HG03432 (cell line): ENCODE data around the gene SLN.
A peak's percentile ranks its signal among the peaks of the same experiment; 100 is the strongest.

Source experiments
- ATAC-seq: cut with Tn5 transposase; IDR thresholded peaks from one replicate; pipeline ENCODE4 v1.9.1; 2021; ENCODE audit warnings: mild to moderate bottlenecking, moderate library complexity; ENCODE audit not compliant: unreplicated experiment

Gene SLN

DNA sequence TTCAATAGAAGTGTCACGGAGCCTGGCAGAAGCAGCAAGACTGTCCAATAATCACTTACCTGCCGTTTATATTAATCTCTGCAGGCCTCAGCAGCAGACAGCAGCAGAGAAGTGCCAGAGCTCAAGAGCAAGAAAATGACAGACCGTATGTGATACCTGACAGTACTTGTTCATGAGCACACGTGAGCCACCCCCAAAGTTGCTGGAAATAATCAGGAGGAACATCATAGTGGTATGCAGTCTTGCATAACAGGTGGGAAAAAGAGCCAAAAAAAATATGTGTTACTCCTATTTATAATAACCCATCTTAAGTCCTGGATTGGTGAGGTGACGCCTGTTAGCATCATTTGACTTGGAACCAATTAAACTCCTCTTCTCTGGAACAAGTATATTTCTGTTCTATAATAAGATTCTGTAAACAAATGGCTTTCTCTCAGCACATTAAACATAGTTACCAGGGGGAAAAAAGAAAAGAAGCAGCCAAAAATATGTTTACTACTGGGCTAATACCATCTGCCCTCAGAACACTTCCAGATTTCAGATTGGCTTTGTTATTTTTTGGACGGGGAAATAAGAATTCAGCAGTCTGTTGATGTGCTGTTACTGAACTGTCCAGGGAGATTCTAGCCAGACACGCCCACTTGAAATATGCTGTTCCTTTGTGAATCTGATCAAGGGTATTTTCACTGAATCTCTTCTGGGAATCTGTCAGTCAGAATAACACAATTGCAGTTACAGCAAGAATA is 7.9 kb upstream of the SLN start:
- ATAC-seq: no peak

DNA sequence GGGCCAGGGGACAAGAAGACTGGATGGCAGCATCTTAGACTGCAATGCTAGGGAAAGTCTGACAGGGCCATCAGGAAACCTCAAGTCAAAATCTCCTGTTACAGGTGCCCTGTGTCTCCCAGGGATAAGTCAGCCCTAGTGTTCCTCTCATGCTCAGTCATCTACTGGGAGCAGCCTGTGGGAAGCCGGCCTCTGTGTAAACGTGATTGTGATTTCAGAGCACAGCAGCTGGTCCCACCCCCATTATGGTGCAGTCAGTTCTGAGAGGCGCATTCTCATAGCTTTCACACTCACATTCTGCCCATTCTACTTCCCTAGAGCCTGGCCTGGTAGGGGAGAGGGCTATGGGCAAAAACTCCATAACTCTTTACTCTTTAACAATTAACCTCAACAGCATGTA is 7.2 kb upstream of the SLN start:
- ATAC-seq: no peak

DNA sequence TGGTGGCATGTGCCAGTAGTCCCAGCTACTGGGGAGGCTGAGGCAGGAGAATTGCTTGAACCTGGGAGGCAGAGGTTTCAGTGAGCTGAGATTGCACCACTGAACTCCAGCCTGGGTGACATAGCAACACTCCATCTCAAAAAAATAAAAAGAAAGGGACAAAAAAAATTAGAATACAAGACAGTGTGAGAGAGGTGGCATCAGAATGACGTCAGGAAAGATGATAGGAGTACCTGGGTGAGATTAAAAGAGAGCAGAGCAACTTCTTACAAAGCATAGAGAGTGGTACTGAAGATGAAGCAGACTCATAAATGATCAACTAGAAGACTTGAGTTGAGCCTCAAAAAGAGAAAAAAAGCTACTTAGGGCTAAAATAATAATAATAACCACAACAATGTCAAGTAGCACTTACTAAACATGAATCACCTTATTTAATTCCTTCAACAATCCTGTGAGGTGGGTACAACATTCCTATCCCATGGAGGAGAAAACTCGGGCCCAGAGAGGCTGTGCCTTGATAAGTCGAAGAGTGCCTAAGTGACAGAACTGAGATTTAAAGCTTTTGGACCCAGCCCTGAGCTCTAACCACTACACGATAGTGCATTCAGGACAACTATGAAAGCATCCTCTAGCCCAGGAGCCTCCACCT is 5.2 kb upstream of the SLN start:
- ATAC-seq: no peak

DNA sequence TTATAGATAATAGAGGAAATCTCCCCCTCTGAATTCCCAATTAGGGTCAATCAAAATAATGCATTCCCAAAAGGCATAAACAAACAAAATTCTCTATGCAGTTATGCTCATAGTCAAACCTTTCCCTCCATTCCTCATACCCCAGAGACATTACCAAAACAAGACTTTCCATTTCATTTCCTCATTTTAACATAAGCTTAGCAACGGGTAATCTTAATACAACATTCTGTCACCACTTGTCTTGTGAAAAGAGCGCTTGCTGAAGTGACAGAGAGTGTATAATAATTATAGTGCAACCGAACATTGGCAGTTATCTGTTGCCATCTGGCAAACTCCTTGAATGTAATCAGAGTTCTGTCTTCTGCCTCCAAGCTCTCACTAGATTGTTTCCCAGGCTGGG is 1.2 kb upstream of the SLN start:
- peak; percentile 40 for ATAC-seq

DNA sequence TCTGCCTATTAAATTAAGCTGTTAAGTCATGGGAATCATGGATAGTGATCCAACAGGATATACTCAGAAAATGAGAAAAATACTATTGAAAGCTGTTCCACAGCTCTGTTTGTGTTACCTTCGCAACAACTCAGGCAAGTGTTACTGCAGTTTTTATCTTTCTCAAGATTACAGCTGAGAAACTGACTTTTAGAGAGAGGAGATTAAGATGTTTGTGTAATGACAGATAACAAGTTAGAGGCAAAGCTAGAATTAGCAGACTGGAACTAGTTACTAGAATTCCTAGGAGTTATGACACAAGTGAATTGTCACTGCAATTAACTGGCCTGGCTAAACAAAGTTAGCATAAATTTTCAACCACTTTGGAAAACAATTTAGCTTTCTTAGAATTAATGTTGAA is 1.6 kb downstream of the SLN start:
- ATAC-seq: no peak

DNA sequence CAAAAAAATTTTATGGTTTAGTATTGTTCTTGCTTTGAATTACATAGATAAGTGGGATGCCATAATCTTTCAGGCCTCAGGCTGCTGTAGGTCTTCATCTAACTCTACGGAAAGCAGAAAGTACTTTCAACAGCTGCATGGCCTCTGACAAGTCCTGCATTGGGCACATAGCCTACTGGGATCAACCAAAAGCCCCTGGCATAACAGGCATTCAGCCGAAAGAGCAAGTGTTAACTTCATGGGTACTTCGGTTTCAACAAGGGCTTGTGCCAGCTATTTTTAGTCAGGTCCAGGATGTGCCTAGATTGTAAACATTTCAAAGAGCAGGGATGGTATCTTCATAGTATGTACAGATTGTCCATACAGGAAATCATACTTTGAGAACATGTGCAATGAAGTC is 3.1 kb downstream of the SLN start:
- no peak for ATAC-seq

DNA sequence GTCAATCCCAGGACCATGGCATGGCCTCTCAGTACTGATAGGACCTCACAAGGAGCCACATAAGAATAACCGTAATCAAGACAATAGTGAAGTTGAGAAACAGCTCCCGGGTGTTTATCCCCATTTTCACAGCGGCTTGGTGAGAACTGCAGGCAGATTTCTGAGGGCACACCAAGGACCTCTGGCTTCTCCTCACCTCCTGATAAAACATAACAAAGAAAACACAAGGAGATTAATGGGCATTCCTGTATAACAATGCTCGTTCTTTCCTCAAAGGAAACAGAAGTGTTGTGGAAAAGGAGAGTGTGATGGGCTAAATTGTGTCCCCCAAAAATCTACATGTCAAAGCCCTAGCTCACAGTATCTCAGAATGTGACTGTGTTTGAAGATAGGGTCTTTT is 4.0 kb downstream of the SLN start:
- no peak for ATAC-seq

DNA sequence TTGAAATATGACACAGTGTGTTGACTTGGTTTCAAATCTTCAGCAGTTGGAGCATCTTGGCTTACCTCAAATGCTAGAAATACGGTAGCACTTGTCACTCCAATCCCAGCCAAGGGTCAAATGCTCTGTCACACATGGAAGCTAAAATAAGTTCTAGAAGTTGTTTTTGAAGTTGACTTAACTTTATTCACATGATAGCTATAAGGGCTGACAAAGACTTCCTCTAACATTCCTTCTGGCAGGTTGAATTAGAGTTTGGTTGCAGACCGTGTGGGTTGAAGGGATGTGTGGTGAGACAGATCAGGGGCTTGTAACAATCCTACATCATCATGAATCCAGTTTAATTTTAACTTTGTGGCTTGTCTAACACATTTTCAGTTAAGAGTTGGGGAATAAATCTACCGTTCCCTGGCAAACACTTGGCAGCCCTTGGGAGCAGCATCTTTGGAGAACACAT is 4.6 kb downstream of the SLN start:
- ATAC-seq: no peak

DNA sequence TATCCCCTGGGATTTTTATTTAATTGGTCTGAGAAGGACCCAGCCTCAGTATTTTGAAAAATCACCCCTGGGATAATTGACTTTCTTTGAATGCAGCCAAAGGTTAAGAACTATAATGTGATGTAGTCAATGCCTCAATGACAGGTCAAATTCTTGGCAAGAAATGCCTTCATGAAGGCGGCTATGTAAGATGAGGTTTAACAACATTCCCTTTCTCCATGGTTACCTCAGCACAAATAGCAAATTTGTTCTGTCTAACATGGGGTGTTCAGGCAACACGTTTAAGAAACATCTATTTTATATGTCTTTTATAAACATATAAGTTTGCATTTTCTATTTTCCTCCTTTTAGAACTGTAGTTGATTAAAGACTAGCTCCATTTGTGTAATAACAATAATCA is 5.3 kb downstream of the SLN start:
- no peak for ATAC-seq

DNA sequence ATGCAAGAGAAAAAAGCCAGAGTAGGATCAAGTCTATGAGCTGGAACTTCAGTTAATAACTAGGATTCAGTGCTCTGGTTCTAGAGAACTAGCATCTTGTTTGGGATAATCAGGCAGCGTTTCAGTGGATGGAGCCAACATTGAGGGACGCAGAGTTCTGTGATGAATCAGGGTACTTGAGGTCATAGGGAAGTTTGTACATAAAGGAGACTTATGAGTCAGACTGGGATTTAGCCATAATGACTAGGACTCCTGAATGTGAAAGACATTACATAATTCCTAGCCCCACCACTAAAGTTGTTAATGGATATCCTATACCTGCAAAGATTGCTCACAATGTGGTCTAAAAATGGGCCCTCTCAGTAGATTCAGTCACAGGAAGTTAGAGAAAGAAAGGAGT is 6.8 kb downstream of the SLN start:
- no peak for ATAC-seq

DNA sequence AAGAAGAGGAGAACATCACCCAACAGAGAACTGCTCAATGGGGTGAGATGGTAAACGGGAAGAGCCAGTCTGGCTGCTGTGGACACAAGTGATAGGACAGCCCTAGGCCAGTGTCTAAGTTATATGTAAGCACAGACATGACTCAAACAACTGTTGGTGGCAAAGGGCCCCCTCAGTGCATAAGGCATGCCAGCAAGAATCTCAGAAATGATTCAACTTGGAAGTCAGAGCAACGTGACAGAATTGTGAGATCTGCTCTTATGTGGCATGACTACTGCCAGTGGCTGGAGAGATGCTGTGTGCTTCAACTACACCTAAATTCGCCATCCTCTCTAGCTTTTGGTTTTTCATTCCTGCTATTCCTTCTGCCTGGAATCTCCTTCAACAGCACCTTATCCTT is 7.4 kb downstream of the SLN start:
- no peak for ATAC-seq

DNA sequence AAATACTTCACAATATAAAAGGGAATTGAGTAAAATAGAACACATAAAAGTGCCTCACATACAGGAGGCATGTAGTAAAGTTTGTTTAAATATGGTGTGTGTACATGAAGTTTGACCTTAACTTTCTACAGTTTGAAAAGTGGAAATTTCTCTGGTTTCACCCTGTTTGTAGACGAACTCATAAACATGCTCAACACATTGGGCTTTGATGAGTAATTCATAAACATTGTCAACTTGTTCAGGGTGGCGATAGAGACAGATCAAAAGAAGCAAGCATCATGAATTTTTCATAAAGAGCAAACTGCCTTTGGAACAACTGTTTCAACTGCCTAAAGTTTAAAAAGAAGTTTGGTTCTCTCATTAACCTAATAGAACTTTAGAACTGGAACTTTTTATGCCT is 9.1 kb downstream of the SLN start:
- ATAC-seq: no peak

DNA sequence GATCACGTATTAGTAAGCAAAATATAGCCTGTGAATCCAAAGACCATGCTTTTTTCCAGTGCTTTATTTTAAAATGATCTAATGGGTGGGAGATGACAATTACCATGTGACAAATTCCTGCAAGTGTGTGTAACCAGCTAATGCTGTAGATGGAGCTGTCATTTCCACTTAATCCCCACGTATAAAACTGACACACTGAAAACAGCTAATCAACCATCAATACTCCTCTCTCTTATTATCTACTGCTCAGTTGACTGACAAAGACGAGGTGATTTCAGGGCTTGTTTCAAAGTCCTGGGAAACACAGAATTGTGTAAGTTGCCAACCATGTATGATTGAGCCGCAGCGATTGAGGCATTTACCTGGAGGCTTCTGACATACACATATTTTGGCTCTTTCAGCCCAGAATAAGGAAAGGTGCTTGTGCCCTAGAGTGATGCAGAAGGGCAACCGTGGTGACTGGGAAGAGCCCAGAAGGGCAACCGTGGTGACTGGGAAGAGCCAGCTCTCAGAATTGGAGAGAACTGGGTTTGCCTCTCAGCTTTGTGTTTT is 9.7 kb downstream of the SLN start:
- no peak for ATAC-seq

DNA sequence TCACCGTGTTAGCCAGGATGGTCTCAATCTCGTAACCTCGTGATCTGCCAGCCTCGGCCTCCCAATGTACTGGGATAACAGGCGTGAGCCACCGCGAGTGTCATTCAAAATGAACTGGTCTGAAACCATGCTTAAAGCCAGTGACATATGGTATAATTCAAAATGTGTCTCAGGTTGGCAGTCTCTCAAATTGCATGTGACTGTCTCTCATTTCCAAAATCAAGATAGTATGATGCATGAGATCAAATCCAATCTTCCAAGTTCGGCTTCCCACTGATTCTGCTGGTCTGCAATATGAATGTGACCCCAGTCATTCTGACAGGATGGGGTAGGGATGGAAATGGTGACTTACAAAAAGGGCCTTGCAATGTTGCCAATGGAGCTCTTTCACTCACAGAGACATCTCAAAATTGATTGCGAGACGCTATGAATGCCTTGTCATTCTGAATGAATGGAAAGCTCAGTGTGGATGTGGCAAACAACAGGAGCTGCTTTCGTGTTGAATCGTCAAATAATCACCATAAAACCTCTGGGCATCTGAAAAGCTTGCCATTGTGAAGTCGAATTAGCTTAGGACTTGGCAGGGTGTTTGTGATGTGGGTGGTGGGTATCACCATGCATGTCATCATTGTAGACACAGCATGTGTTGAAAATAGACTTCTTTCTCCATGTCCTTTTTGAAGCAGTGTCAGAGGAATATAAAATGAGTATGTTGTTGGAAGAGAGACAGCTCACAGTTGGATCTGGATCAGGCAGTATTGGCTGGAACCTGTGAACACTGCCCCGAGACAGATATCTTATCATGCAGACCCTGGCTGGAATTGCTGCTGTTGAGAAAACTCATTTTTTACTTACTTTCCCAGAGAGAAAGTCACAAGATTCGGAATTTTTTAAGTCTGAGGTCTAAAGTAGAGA is 12.2 kb downstream of the SLN start:
- ATAC-seq: no peak

DNA sequence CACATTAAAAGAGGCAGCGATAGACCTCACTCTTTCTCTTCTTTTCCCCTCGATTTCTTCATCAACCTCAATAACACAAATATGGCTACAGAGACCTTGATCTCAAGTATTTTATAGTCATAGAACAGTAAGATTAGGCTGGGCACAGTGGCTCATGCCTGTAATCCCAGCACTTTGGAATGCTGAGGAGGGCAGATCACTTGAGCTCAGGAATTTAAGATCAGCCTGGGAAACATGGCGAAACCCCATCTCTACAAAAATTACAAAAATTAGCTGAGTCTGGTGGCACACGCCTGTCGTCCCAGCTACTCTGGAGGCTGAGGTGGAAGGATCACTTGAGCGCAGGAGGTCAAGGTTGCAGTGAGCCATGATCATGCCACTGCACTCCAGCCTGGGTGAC is 14.6 kb downstream of the SLN start:
- no peak for ATAC-seq

DNA sequence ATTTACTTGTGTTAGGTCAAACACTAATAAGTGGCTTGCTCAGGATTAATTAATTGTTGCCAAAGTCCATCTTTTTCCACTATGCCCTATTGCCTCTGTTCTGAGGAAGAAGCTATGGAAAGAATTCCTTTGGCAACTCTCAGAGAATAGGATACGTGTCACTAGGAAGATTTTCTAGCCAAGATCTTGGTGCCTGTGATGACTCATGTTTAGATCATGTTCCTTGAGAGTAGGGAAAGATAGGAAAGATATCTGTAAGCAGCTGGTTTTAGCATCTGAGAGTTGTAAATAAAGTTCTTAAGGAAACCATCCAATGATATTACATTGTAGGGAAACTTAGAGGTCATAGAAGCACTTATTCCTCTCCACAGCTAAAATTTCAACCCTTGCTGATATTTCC is 15.7 kb downstream of the SLN start:
- no peak for ATAC-seq

DNA sequence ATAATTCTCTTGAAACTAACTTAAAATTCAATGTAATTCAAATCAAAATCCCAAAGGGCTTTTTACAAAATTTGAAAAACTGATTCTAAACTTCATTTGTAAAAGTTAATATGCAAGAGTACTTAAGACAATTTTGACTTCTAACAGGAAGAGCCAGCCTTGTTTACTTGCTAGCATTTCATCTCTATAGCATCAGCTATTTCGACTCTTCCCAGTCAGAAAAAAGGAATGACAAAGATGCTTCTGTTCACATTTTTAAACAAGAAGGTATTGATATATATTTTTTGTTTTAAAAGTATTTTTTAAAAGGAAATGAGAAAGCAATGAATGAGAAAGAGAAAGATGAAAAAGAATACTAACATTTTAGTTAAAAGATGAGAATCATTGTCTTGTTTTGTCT is 16.4 kb downstream of the SLN start:
- ATAC-seq: no peak

DNA sequence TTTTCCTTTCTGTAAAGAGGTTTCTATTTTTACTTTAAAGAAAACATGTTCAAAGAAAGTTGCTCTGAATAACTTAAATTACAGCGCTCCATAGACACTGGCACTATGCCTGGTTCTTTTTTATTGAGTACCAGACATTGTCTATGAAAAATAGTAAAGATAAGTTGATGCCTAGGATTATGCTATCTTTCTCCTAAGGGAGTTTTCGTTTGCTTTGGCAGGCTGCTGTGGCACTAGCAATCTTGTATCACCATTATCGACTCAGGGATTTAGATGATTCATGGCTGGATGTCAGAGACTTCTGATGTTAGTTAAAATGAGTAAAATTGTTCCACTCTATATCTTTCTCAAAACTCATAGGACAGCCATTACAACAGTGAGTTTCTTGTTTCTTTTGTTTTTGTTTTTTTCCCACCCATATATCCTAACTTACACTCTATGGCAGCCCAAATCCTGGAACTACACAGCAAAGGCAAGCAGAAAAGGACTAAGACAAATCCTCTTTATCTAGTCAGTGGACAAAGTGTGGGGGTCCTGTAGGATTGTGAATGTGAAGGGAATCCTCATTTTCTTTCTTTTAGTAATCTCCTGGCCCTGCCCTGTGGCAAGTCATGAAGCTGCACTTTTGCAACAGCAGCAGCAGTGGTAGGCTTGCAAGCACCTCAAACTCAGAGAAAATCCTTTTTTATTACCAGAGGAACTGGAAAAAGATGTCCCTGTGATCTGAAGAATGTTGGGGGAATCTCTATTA is 20.7 kb downstream of the SLN start:
- ATAC-seq: no peak

DNA sequence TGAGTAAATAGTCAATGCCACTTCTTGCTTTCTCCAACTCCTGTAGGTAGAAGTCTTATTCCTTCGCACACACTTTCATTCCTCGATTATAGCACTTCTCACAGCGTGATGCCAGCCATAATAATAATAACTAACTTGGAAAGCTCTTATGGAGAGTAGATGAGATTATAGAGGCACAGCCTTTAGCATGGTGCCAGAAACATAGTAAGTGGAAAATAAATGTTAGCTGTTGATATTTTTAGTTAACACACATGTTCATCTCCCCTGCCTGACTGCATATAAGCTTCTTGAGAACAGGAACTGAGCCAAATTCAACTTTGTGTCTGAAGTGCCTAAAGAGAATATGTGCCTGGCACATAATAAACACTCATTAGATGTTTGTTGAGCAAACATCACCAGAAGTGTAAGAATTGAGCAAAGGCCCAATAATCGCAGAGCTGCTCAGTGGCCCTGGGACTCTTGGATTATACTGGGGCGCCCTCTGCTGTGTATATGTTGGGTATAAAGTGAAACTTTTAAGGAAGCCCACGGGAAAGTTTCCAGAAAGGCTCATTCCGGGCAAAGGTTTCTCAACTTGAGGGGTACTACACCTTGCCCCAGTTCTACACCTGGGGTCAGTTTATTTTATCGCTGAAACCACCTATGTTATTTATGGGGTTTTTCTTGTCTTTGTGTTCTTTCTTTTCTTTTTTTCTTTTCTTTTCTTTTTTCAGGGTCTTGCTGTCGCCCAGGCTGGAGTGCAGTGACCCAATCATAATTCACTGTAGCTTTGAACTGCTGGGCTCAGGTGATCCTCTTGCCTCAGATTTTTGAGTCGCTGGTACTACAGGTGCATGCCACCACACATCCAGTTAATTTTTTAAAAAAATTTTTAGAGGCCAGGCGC is 22.3 kb downstream of the SLN start:
- ATAC-seq: peak; percentile 83
